SU-DHL-6 (cell line): Measurements from ENCODE around the gene RPS14.

Experiments
- CTCF ChIP-seq: fragments of 200-600 bp; sonication (generic); IDR thresholded peaks from one replicate; pipeline ENCODE4 v1.5.1; 2017; ENCODE audit warnings: antibody characterized with exemption, mild to moderate bottlenecking, low read length, moderate library complexity; ENCODE audit not compliant: insufficient read depth, poor library complexity, severe bottlenecking
- EZH2phosphoT487 ChIP-seq: fragments of 200-600 bp; sonication (generic), shearing (Covaris generic); conservative IDR thresholded peaks from 2 replicates; pipeline ENCODE4 v1.6.1; 2018; ENCODE audit warnings: mild to moderate bottlenecking, antibody characterized with exemption, low read length, moderate library complexity, mixed read lengths

GRCh38 chr5:150497274-150497988 lies 47.9 kb upstream of the RPS14 start:
- TF ChIP-seq CTCF (no peak), EZH2phosphoT487 (no peak)
